BE2C (cell line): Measurements from ENCODE around the gene ADCY10.

Experiments
- DNase-seq: peaks from one replicate; pipeline ENCODE4 v3.0.0-alpha.2; 2020
- H3K27me3 ChIP-seq: fragments of 250-450 bp; sonication (Bioruptor Pico); 2 replicates; pipeline ENCODE4 v1.5.1; 2020; ENCODE audit warnings: mild to moderate bottlenecking
- H3K36me3 ChIP-seq: fragments of 250-450 bp; sonication (Bioruptor Pico); 2 replicates; pipeline ENCODE4 v1.5.1; 2020; ENCODE audit warnings: mild to moderate bottlenecking
- H3K4me1 ChIP-seq: fragments of 250-450 bp; sonication (Bioruptor Pico); 2 replicates; pipeline ENCODE4 v1.5.1; 2020
- H3K4me3 ChIP-seq: 2 replicates; pipeline ENCODE4 v1.5.1; 2011; ENCODE audit warnings: low read depth, low read length
- H3K9me3 ChIP-seq: fragments of 250-450 bp; sonication (Bioruptor Pico); 2 replicates; pipeline ENCODE4 v1.5.1; 2020
- TF ChIP-seq, protein P1 (sequence below): IDR thresholded peaks from 2 replicates; pipeline ENCODE4 v1.5.1; 2012; ENCODE audit warnings: mild to moderate bottlenecking, low read depth, low read length

The ADCY10 gene

DNA sequence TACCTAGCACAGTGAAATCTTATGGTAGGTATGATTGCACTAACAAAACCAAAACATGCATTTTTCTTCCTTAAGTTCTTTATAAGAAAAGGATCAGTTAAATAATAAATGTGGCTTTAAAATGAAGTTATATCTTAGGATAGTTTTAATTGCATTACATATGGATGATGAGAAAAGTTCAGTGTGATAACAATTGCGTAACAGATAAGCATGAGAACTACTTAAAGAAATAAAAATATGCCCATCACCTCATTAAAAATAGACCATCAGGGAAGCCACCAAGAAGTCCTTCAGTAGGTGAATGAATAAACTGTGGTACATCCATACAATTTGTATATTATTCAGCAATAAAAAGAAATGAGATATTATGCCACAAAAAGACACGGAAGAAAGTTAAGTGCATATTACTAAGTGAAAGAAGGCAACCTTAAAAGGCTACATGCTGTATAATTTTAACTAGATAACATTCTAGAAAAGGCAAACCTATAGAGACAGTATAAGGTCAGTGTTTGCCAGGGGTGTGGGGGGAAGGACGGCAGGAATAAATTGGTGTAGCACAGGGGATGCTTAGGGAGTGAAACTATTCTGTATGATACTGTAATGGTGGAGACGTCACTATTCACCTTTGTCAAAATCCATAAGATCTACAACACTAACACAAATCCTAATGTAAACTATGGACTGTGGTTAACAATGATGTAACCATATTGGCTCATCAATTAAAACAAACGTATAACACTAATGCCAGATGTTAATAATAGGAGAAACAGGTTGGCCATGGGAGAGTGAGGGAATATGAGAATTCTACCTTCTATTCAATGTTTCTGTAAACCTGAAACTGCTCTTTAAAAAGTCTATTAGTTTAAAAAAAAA, 149.2 kb downstream of the ADCY10 start:
- Histone ChIP-seq H3K9me3 (no peaks in the 10 kb centered on the region), H3K4me3 (no peak overlapping the region), H3K27me3 (no peaks in the 10 kb centered on the region), H3K36me3 (peaks cover 30% of the 10 kb centered on the region), H3K4me1 (no peaks in the 10 kb centered on the region)
- no peak for DNase-seq
- TF ChIP-seq, protein P1, sequence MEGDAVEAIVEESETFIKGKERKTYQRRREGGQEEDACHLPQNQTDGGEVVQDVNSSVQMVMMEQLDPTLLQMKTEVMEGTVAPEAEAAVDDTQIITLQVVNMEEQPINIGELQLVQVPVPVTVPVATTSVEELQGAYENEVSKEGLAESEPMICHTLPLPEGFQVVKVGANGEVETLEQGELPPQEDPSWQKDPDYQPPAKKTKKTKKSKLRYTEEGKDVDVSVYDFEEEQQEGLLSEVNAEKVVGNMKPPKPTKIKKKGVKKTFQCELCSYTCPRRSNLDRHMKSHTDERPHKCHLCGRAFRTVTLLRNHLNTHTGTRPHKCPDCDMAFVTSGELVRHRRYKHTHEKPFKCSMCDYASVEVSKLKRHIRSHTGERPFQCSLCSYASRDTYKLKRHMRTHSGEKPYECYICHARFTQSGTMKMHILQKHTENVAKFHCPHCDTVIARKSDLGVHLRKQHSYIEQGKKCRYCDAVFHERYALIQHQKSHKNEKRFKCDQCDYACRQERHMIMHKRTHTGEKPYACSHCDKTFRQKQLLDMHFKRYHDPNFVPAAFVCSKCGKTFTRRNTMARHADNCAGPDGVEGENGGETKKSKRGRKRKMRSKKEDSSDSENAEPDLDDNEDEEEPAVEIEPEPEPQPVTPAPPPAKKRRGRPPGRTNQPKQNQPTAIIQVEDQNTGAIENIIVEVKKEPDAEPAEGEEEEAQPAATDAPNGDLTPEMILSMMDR: no peak

DNA sequence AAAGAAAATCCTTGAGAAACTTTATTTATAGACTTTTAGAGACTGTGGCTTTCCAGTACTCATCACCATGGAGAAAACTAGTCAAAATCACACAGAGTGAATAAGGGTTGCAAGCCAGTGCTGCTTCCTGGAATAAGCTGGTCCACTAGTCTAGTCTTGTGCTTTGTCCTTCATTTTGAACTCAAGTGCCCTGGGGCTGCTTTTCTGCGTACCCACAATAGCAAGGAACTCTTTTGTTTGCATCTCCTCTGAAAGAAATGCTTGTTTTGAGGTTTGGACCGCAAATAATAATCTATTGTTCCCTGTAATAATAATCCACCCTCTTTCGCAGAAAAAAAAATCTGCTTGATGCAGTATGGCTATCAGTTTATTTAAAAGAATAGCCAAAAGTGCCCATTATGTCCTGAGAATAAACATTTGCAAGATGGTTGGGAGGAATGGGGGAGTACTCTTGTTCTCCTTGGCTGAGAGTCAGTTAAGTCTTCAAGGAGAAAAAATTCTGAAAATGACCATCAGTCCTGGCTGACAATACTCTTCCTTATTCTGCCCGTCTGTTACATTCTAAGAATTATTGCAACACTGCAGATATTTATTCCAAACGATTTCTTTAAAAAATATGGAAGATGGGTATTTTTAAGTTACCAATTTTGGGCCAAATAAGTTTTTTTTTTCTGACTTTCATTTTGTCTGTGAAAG, 150.3 kb downstream of the ADCY10 start:
- Histone ChIP-seq H3K4me3 (no peak overlapping the region), H3K4me1 (no peaks in the 10 kb centered on the region), H3K36me3 (peaks cover 22% of the 10 kb centered on the region), H3K9me3 (no peaks in the 10 kb centered on the region), H3K27me3 (no peaks in the 10 kb centered on the region)
- TF ChIP-seq, protein P1: no peak
- no peak for DNase-seq

DNA sequence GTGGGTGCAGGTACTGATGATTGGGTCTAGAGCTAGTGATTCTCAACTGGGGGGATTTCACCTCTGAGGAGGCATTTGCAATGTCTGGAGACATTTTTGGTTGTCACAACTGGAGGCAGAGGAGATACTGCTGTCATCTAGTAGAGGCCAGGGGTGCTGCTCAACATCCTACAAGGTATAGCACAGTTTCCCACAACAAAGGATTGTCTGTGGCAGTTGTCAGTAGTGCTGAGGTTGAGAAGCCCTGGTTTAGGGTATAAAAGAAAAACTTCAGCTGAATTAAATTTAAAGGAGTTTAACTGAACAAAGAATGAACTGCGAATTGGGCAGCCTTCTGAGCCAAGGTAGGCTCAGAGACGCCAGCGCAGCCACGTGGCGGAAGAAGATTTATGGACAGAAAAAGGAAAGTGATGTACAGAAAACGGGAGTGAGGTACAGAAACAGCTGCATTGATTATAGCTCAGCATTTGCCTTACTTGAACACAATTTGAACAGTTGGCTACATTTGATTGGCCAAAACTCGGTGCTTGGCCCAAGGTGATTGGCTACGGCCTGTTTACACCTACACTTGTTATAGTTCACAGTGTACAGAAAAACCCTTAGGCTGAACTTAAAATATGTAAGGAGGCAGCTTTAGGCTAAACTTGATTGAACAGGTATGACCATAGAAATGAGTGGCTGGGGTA, 151.7 kb downstream of the ADCY10 start:
- Histone ChIP-seq H3K4me1 (no peaks in the 10 kb centered on the region), H3K27me3 (no peaks in the 10 kb centered on the region), H3K36me3 (peaks cover 12% of the 10 kb centered on the region), H3K4me3 (no peak overlapping the region), H3K9me3 (no peaks in the 10 kb centered on the region)
- TF ChIP-seq, protein P1: no peak
- DNase-seq: no peak

DNA sequence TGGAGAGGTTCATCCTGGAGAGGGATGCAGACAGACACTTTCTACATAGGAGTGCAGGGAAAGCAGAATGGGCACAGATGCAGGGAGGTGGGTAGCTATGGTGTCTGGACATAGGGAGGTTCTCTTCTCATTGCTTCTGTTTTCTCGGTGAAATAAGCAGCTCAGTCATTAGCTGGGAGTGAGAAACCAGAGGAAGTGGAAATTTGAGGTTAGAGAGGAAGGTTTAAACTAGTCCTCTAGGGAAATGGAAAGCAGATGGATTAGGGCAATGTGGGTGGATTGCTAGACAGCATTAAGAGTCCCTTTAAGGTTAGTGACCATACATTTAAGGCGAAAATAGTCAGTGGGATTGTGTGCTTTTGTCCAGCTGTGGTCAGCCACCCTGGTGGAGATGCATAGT, 152.5 kb downstream of the ADCY10 start:
- DNase-seq: no peak
- Histone ChIP-seq H3K9me3 (no peaks in the 10 kb centered on the region), H3K27me3 (no peaks in the 10 kb centered on the region), H3K36me3 (peaks cover 9% of the 10 kb centered on the region), H3K4me1 (no peaks in the 10 kb centered on the region), H3K4me3 (no peak overlapping the region)
- TF ChIP-seq, protein P1: no peak
